Astrocyte (in vitro differentiated cells and primary cell): ENCODE results near the gene APOC3. TPM values are rescaled to one million over a fixed set of nuclear protein-coding genes. Genes with fewer than 3 reads are reported as not detected.
A peak's percentile ranks its signal among the peaks of the same experiment; 100 is the strongest.

Source experiments
- DNase-seq: peaks from one replicate; pipeline ENCODE4 v3.0.0-alpha.2; 2010; ENCODE audit warnings: low read depth
- FAIRE-seq: peaks from 2 replicates; lab custom pipeline; 2011; peaks lifted over from hg19 to GRCh38; lab: Jason Lieb, UNC
- H2AFZ ChIP-seq: 2 replicates; pipeline ENCODE4 v1.6.0; 2012; ENCODE audit warnings: low read depth, low read length, inconsistent platforms
- H3K27ac ChIP-seq: 2 replicates; pipeline ENCODE4 v1.5.1; 2011; ENCODE audit warnings: low read depth, low read length, inconsistent platforms
- H3K27me3 ChIP-seq: 2 replicates; pipeline ENCODE4 v1.6.0; 2011; ENCODE audit warnings: low read length, inconsistent platforms; ENCODE audit not compliant: insufficient read depth
- H3K36me3 ChIP-seq: 2 replicates; pipeline ENCODE4 v1.5.1; 2011; ENCODE audit warnings: low read length, inconsistent platforms; ENCODE audit not compliant: insufficient read depth
- H3K4me1 ChIP-seq: 2 replicates; pipeline ENCODE4 v1.5.1; 2011; ENCODE audit warnings: low read length, inconsistent platforms; ENCODE audit not compliant: insufficient read depth
- H3K4me2 ChIP-seq: 2 replicates; pipeline ENCODE4 v1.6.0; 2012; ENCODE audit warnings: low read length, inconsistent platforms
- H3K4me3 ChIP-seq: 2 replicates; pipeline ENCODE4 v1.5.1; 2011; ENCODE audit warnings: low read depth, mild to moderate bottlenecking, low read length, inconsistent platforms; ENCODE audit not compliant: insufficient read depth
- H3K79me2 ChIP-seq: 2 replicates; pipeline ENCODE4 v1.6.0; 2012; ENCODE audit warnings: mild to moderate bottlenecking, low read length, inconsistent platforms; ENCODE audit not compliant: insufficient read depth
- H3K9ac ChIP-seq: 2 replicates; pipeline ENCODE4 v1.6.0; 2012; ENCODE audit warnings: mild to moderate bottlenecking, low read length, inconsistent platforms
- H3K9me3 ChIP-seq: 2 replicates; pipeline ENCODE4 v1.5.1; 2012; ENCODE audit warnings: low read depth, mild to moderate bottlenecking, low read length, inconsistent platforms; ENCODE audit not compliant: insufficient read depth
- H4K20me1 ChIP-seq: 2 replicates; pipeline ENCODE4 v1.6.0; 2012; ENCODE audit warnings: low read length, inconsistent platforms; ENCODE audit not compliant: insufficient read depth
- H3K27ac Mint-ChIP-seq: one replicate; pipeline ENCODE4 v1.8.0; 2021; ENCODE audit warnings: mild to moderate bottlenecking, mixed read lengths; ENCODE audit not compliant: unreplicated experiment
- H3K27me3 Mint-ChIP-seq: one replicate; pipeline ENCODE4 v1.8.0; 2021; ENCODE audit warnings: low read depth, mixed read lengths; ENCODE audit not compliant: unreplicated experiment
- H3K36me3 Mint-ChIP-seq: one replicate; pipeline ENCODE4 v1.8.0; 2021; ENCODE audit warnings: low read depth, mixed read lengths; ENCODE audit not compliant: unreplicated experiment
- H3K4me1 Mint-ChIP-seq: one replicate; pipeline ENCODE4 v1.8.0; 2021; ENCODE audit warnings: low read depth, mixed read lengths; ENCODE audit not compliant: unreplicated experiment
- H3K4me3 Mint-ChIP-seq: one replicate; pipeline ENCODE4 v1.8.0; 2021; ENCODE audit warnings: mild to moderate bottlenecking, moderate library complexity, mixed read lengths; ENCODE audit not compliant: unreplicated experiment
- H3K9me3 Mint-ChIP-seq: one replicate; pipeline ENCODE4 v1.8.0; 2021; ENCODE audit warnings: mild to moderate bottlenecking, mixed read lengths; ENCODE audit not compliant: unreplicated experiment
- CTCF ChIP-seq: IDR thresholded peaks from 2 replicates; pipeline ENCODE4 v1.5.1; 2011; ENCODE audit warnings: low read depth, mild to moderate bottlenecking, inconsistent platforms, low read length, moderate library complexity; ENCODE audit not compliant: insufficient read depth
- EZH2 ChIP-seq: IDR thresholded peaks from 2 replicates; pipeline ENCODE4 v1.6.1; 2012; ENCODE audit warnings: mild to moderate bottlenecking, low read length, inconsistent platforms; ENCODE audit not compliant: insufficient read depth
- total RNA-seq: library from RNA; stranded (reverse); gene quantifications from 2 replicates; pipeline ENCODE4 v1.2.1, GENCODE V29; 2021

Gene APOC3
- total RNA-seq, 1 donor from 2014 or later: not detected

- Histone ChIP-seq H3K4me1 (peaks cover 10% of the 10 kb centered on the region), H3K9me3 (no peaks in the 10 kb centered on the region), H2AFZ (no peak overlapping the region), H3K79me2 (no peaks in the 10 kb centered on the region), H3K4me2 (no peak overlapping the region), H3K9ac (no peak overlapping the region), H3K27me3 (no peaks in the 10 kb centered on the region), H3K4me3 (no peak overlapping the region), H3K36me3 (peaks cover 5% of the 10 kb centered on the region), H4K20me1 (no peaks in the 10 kb centered on the region), H3K27ac (no peak overlapping the region)
- H3K27ac Mint-ChIP-seq: peak overlapping the region; percentile 42
- no peak for FAIRE-seq
- peaks cover 2% of the 10 kb centered on the region for H3K9me3 Mint-ChIP-seq
- DNase-seq: peak; percentile 29
- TF ChIP-seq CTCF: no peak
- no peak for TF ChIP-seq EZH2
- H3K27me3 Mint-ChIP-seq: no peaks in the 10 kb centered on the region
- no peak overlapping the region for H3K4me3 Mint-ChIP-seq
- peaks cover 31% of the 10 kb centered on the region for H3K4me1 Mint-ChIP-seq
- H3K36me3 Mint-ChIP-seq: peaks cover 46% of the 10 kb centered on the region
These were observed 33.2 kb downstream of the APOC3 start for GRCh38 chr11:116862951-116863350.

- no peak overlapping the region for H2AFZ ChIP-seq
- no peak overlapping the region for H3K9ac ChIP-seq
- no peak overlapping the region for H3K4me2 ChIP-seq
- Mint-ChIP-seq H3K36me3 (peaks cover 39% of the 10 kb centered on the region), H3K4me1 (peaks cover 31% of the 10 kb centered on the region), H3K27me3 (no peaks in the 10 kb centered on the region), H3K4me3 (no peak overlapping the region), H3K27ac (no peak overlapping the region), H3K9me3 (peaks cover 2% of the 10 kb centered on the region)
- H3K4me1 ChIP-seq: peaks cover 10% of the 10 kb centered on the region
- H3K27ac ChIP-seq: no peak overlapping the region
- H3K36me3 ChIP-seq: peaks cover 5% of the 10 kb centered on the region
- H3K27me3 ChIP-seq: no peaks in the 10 kb centered on the region
- no peaks in the 10 kb centered on the region for H3K79me2 ChIP-seq
- no peak overlapping the region for H3K4me3 ChIP-seq
- FAIRE-seq: peak; percentile 13
- no peaks in the 10 kb centered on the region for H4K20me1 ChIP-seq
- DNase-seq: peak; percentile 55
- no peaks in the 10 kb centered on the region for H3K9me3 ChIP-seq
- no peak for TF ChIP-seq EZH2
- no peak for TF ChIP-seq CTCF
These were observed 34.8 kb downstream of the APOC3 start for GRCh38 chr11:116864531-116864930.

- no peak overlapping the region for H3K4me3 ChIP-seq
These were observed 36.0 kb downstream of the APOC3 start for GRCh38 chr11:116865696-116866095.

More at GRCh38 chr11:116865696-116866095, 36.0 kb downstream of the APOC3 start:
- Histone ChIP-seq H3K27ac (no peak overlapping the region), H4K20me1 (no peaks in the 10 kb centered on the region), H3K9me3 (no peaks in the 10 kb centered on the region), H3K9ac (no peak overlapping the region), H3K36me3 (peaks cover 5% of the 10 kb centered on the region), H3K79me2 (no peaks in the 10 kb centered on the region), H2AFZ (no peak overlapping the region), H3K4me2 (no peak overlapping the region), H3K27me3 (no peaks in the 10 kb centered on the region), H3K4me1 (peaks cover 12% of the 10 kb centered on the region)
- Mint-ChIP-seq H3K4me3 (no peak overlapping the region), H3K27me3 (no peaks in the 10 kb centered on the region), H3K36me3 (peaks cover 37% of the 10 kb centered on the region), H3K4me1 (peaks cover 31% of the 10 kb centered on the region), H3K9me3 (peaks cover 2% of the 10 kb centered on the region), H3K27ac (no peak overlapping the region)
- DNase-seq (no peak), FAIRE-seq (no peak)
- TF ChIP-seq CTCF (no peak), EZH2 (no peak)
